Astrocyte of the cerebellum (primary cell): ENCODE results near the gene SIK1.

Source experiments
- DNase-seq: peaks from one replicate; pipeline ENCODE4 v3.0.0-alpha.2; 2011; ENCODE audit warnings: low read depth
- H3K4me3 ChIP-seq: 2 replicates; pipeline ENCODE4 v1.5.1; 2011; ENCODE audit warnings: mild to moderate bottlenecking, low read depth, low read length, moderate library complexity
- CTCF ChIP-seq: IDR thresholded peaks from 2 replicates; pipeline ENCODE4 v1.5.1; 2012; ENCODE audit warnings: low read length, low read depth, moderate library complexity, mild to moderate bottlenecking; ENCODE audit errors: missing control alignments
- in situ Hi-C: cut with HindIII; loops from 2 replicates; pipeline ENCODE4 v1.10.0; 2017; ENCODE audit warnings: low sequenced_read_pairs

SIK1 gene

GRCh38 chr21:43376478-43376882, 50.5 kb downstream of the SIK1 start:
- no peak overlapping the region for H3K4me3 ChIP-seq
- in situ Hi-C loops = no loop called here
- no peak for TF ChIP-seq CTCF
- DNase-seq = no peak

- in situ Hi-C loops = no loop called here
- no peak for DNase-seq
- no peak overlapping the region for H3K4me3 ChIP-seq
- TF ChIP-seq CTCF = no peak
These were observed 51.0 kb downstream of the SIK1 start for GRCh38 chr21:43375837-43376477.

GRCh38 chr21:43375006-43375836, 51.7 kb downstream of the SIK1 start:
- no peak overlapping the region for H3K4me3 ChIP-seq
- no peak for TF ChIP-seq CTCF
- DNase-seq = no peak
- in situ Hi-C loops = no loop called here

GRCh38 chr21:43374228-43374885, 52.6 kb downstream of the SIK1 start:
- no peak overlapping the region for H3K4me3 ChIP-seq
- in situ Hi-C loops = no loop called here
- no peak for DNase-seq
- no peak for TF ChIP-seq CTCF

- TF ChIP-seq CTCF = no peak
- DNase-seq = no peak
- in situ Hi-C loops = no loop called here
- no peak overlapping the region for H3K4me3 ChIP-seq
These were observed 53.3 kb downstream of the SIK1 start for GRCh38 chr21:43373362-43374227.
